B cell (primary cell): Measurements from ENCODE around the gene ZNF804B. TPM values are rescaled to one million over a fixed set of nuclear protein-coding genes. Genes with fewer than 3 reads are reported as not detected.

Source experiments
- ATAC-seq: fragments of 200-7000 bp; cut with Tn5 transposase; one replicate; pipeline ENCODE4 v1.10.0; 2021; ENCODE audit warnings: low read depth, mild to moderate bottlenecking, moderate number of reproducible peaks, moderate library complexity
- CTCF ChIA-PET: fragments of 350-600 bp; sonication (Branson Sonifier 250); formaldehyde crosslinking; loops from one replicate; lab custom pipeline; 2021; ENCODE audit warnings: antibody characterized with exemption, inconsistent platforms; lab: Charles Lee
- POLR2A ChIA-PET: fragments of 350-600 bp; sonication (Branson Sonifier 250); formaldehyde crosslinking; loops from one replicate; lab custom pipeline; 2021; ENCODE audit warnings: antibody characterized with exemption; lab: Charles Lee
- DNase-seq: peaks from one replicate; pipeline ENCODE4 v3.0.0; 2013
- H2AFZ ChIP-seq: 2 replicates; pipeline ENCODE4 v1.6.1; 2012; ENCODE audit warnings: mild to moderate bottlenecking, low read depth, low read length; ENCODE audit not compliant: insufficient read depth, poor library complexity, severe bottlenecking
- H3K27ac ChIP-seq, 2 donors: 1 replicate in 1 of 2; 2 replicates in 1 of 2; pipeline ENCODE4 v1.5.1; 2012 to 2013; ENCODE audit warnings: low read length in 2 of 2, mild to moderate bottlenecking in 2 of 2, moderate library complexity in 1 of 2
- H3K27me3 ChIP-seq, 4 experiments: fragments of 200-600 bp in 1 of 4; sonication (generic) in 1 of 4; replicated peaks in 1 of 4; 1 replicate in 2 of 4; 2 replicates in 2 of 4; pipeline versions ENCODE4 v1.6.1 to v1.7.0; 2013 to 2016; ENCODE audit warnings: low read length in 3 of 4, mild to moderate bottlenecking in 2 of 4, mixed read lengths in 1 of 4, moderate library complexity in 1 of 4; ENCODE audit not compliant: insufficient read depth in 4 of 4, control insufficient read depth in 3 of 4; ENCODE audit errors: control extremely low read depth in 1 of 4
- H3K36me3 ChIP-seq, 2 experiments: replicated peaks in 1 of 2; 1 replicate in 1 of 2; 2 replicates in 1 of 2; pipeline versions ENCODE4 v1.6.1 to v1.7.1; 2013; ENCODE audit warnings: low read length in 1 of 2; ENCODE audit not compliant: insufficient read depth in 2 of 2, control insufficient read depth in 1 of 2; ENCODE audit errors: control extremely low read depth in 1 of 2, extremely low read depth in 1 of 2
- H3K4me1 ChIP-seq, 2 donors: fragments of 200-600 bp in 1 of 2; sonication (generic) in 1 of 2; 1 replicate in 1 of 2; 2 replicates in 1 of 2; pipeline versions ENCODE4 v1.5.1 to v1.6.1; 2013 to 2017; ENCODE audit warnings: low read length in 2 of 2; ENCODE audit not compliant: control insufficient read depth in 2 of 2, insufficient read depth in 2 of 2
- H3K4me2 ChIP-seq: replicated peaks from 2 replicates; pipeline ENCODE3; 2012; ENCODE audit warnings: mild to moderate bottlenecking, low read depth, low read length; ENCODE audit not compliant: poor library complexity, severe bottlenecking
- H3K4me3 ChIP-seq, 5 experiments: fragments of 200-600 bp in 1 of 5; sonication (generic) in 1 of 5; 1 replicate in 3 of 5; 2 replicates in 2 of 5; pipeline versions ENCODE4 v1.5.1 to v1.7.0; 2011 to 2016; ENCODE audit warnings: low read length in 4 of 5, mild to moderate bottlenecking in 4 of 5, low read depth in 2 of 5, control low read depth in 1 of 5, moderate library complexity in 1 of 5; ENCODE audit not compliant: insufficient read depth in 1 of 5; ENCODE audit errors: control extremely low read depth in 1 of 5, extremely low read depth in 1 of 5
- H3K79me2 ChIP-seq: fragments of 200-600 bp; sonication (generic); one replicate; pipeline ENCODE4 v1.6.0; 2016; ENCODE audit warnings: low read length; ENCODE audit not compliant: control insufficient read depth, insufficient read depth
- H3K9ac ChIP-seq: fragments of 200-600 bp; sonication (generic); 2 replicates; pipeline ENCODE4 v1.6.1; 2017; ENCODE audit warnings: mild to moderate bottlenecking, low read length, moderate library complexity
- H3K9me3 ChIP-seq, 3 donors: one replicate each; pipeline versions ENCODE4 v1.6.1 to v1.7.1; 2013; ENCODE audit warnings: low read length in 2 of 3; ENCODE audit not compliant: control insufficient read depth in 2 of 3, insufficient read depth in 1 of 3; ENCODE audit errors: control extremely low read depth in 1 of 3
- H4K20me1 ChIP-seq: 2 replicates; pipeline ENCODE4 v1.6.0; 2012; ENCODE audit warnings: mild to moderate bottlenecking, low read length; ENCODE audit not compliant: insufficient read depth, control insufficient read depth, poor library complexity, severe bottlenecking
- H3K27ac Mint-ChIP-seq: one replicate; pipeline ENCODE4 v1.8.0; 2021; ENCODE audit warnings: mixed read lengths
- H3K27me3 Mint-ChIP-seq: one replicate; pipeline ENCODE4 v1.8.0; 2021; ENCODE audit warnings: mixed read lengths
- H3K4me1 Mint-ChIP-seq: one replicate; pipeline ENCODE4 v1.8.0; 2021; ENCODE audit warnings: mixed read lengths
- H3K4me3 Mint-ChIP-seq: one replicate; pipeline ENCODE4 v1.8.0; 2021; ENCODE audit warnings: mixed read lengths
- H3K9me3 Mint-ChIP-seq: one replicate; pipeline ENCODE4 v1.8.0; 2022; ENCODE audit warnings: mixed read lengths; ENCODE audit not compliant: insufficient read depth
- CTCF ChIP-seq: fragments of 200-600 bp; IDR thresholded peaks from one replicate; pipeline ENCODE4 v1.8.0; 2022; ENCODE audit warnings: antibody characterized with exemption, mild to moderate bottlenecking
- EZH2 ChIP-seq: IDR thresholded peaks from 2 replicates; pipeline ENCODE4 v1.6.1; 2012; ENCODE audit warnings: borderline replicate concordance, low read depth, mild to moderate bottlenecking, moderate library complexity, low read length; ENCODE audit not compliant: insufficient read depth, poor library complexity, severe bottlenecking
- WGBS: methylation state at CpG from one replicate; pipeline ENCODE4 v1.1.5; 2013; ENCODE audit warnings: missing lambda C conversion rate; ENCODE audit not compliant: insufficient coverage; 5-methylcytosine and 5-hydroxymethylcytosine counted together
- intact Hi-C: fragments of 100-400 bp; cut with micrococcal nuclease; formaldehyde crosslinking; loops from one replicate; pipeline ENCODE4 v1.10.0; 2022
- polyA plus RNA-seq: library from polyadenylated mRNA; depleted of rRNA; stranded (reverse); fragments of >200 nt; gene quantifications from 2 replicates; pipeline ENCODE4 v1.2.3, GENCODE V29; 2012
- total RNA-seq, 2 donors: library from RNA; stranded (reverse); fragments of 120-200 nt in 1 of 2; gene quantifications; 1 replicate in 1 of 2; 2 replicates in 1 of 2; pipeline versions ENCODE4 v1.2.3 to v1.2.4, GENCODE V29; 2013 to 2022

Gene ZNF804B
- total and polyA plus RNA-seq, 2 donors (not counting 1 experiment from before 2014, with no cell fraction given): not detected

- Histone ChIP-seq H3K4me1 (no peaks in the 10 kb centered on the region), H3K9ac (no peak overlapping the region), H3K4me3 (no peak overlapping the region), H3K4me2 (no peak overlapping the region), H3K79me2 (no peaks in the 10 kb centered on the region), H3K27me3 (no peaks in the 10 kb centered on the region), H2AFZ (no peak overlapping the region), H3K36me3 (no peaks in the 10 kb centered on the region), H3K27ac (no peak overlapping the region), H3K9me3 (no peaks in the 10 kb centered on the region), H4K20me1 (no peaks in the 10 kb centered on the region)
- DNase-seq: no peak
- ChIA-PET POLR2A (no interaction called here), CTCF (no interaction called here)
- intact Hi-C loops: no loop called here
- Mint-ChIP-seq H3K4me1 (no peaks in the 10 kb centered on the region), H3K9me3 (no peaks in the 10 kb centered on the region), H3K27me3 (no peaks in the 10 kb centered on the region), H3K27ac (no peak overlapping the region), H3K4me3 (no peak overlapping the region)
- no peak for ATAC-seq
- no peak for TF ChIP-seq CTCF
- no peak for TF ChIP-seq EZH2
Observed at GRCh38 chr7:88915615-88916014, 156.1 kb downstream of the ZNF804B start.

GRCh38 chr7:88919478-88920131, 160.1 kb downstream of the ZNF804B start:
- Histone ChIP-seq H4K20me1 (no peaks in the 10 kb centered on the region), H2AFZ (no peak overlapping the region), H3K4me2 (no peak overlapping the region), H3K9me3 (no peaks in the 10 kb centered on the region), H3K36me3 (no peaks in the 10 kb centered on the region), H3K27ac (no peak overlapping the region), H3K79me2 (no peaks in the 10 kb centered on the region), H3K4me1 (no peaks in the 10 kb centered on the region), H3K9ac (no peak overlapping the region), H3K4me3 (no peak overlapping the region), H3K27me3 (no peaks in the 10 kb centered on the region)
- POLR2A ChIA-PET: no interaction called here
- Mint-ChIP-seq H3K27me3 (no peaks in the 10 kb centered on the region), H3K27ac (no peak overlapping the region), H3K9me3 (no peaks in the 10 kb centered on the region), H3K4me3 (no peak overlapping the region), H3K4me1 (no peaks in the 10 kb centered on the region)
- ATAC-seq: no peak
- no peak for DNase-seq
- TF ChIP-seq CTCF (no peak), EZH2 (no peak)
- 35% methylated on average over 2 of the region's 4 CpGs for WGBS
- intact Hi-C loops: no loop called here
- CTCF ChIA-PET: no interaction called here
